GM03348 (cell line): ENCODE data around the gene KANSL2.
"Not testable (repeated sequence)": the region's sequence is repeated elsewhere in the genome, so short reads cannot be mapped to it uniquely, and the experiment has no call there.

Experiments used
- DNase-seq: peaks from one replicate; pipeline ENCODE4 v3.0.0; 2012; ENCODE audit warnings: low spot score

The KANSL2 gene

GRCh38 chr12:48681710-48682532 lies at the start of gene KANSL2:
Gene KANSL2 (minus strand): TSS chr12:48682238. CDS start chr12:48681632, 606 bp downstream.
- peak; percentile 99 for DNase-seq

- no peak for DNase-seq
These were observed 46.8 kb upstream of the KANSL2 start for GRCh38 chr12:48728807-48729206.

GRCh38 chr12:48720737-48721136 lies 38.7 kb upstream of the KANSL2 start:
- not testable (repeated sequence) for DNase-seq

- not testable (repeated sequence) for DNase-seq
These were observed 38.1 kb upstream of the KANSL2 start for GRCh38 chr12:48720171-48720570.

GRCh38 chr12:48719002-48719401 lies 37.0 kb upstream of the KANSL2 start:
- not testable (repeated sequence) for DNase-seq

GRCh38 chr12:48717252-48717695 lies 35.2 kb upstream of the KANSL2 start:
- no peak for DNase-seq

- peak; percentile 98 for DNase-seq
These were observed 34.6 kb upstream of the KANSL2 start, which contains the start of gene CCNT1 for GRCh38 chr12:48716493-48717251. Gene CCNT1 (minus strand): TSS chr12:48716707. CDS start chr12:48716675, 32 bp downstream.

GRCh38 chr12:48716168-48716492 lies 34.1 kb upstream of the KANSL2 start:
- DNase-seq, result peak; percentile 8

GRCh38 chr12:48712209-48712608 lies 30.2 kb upstream of the KANSL2 start:
- DNase-seq, result no peak

GRCh38 chr12:48698822-48699221 lies 16.8 kb upstream of the KANSL2 start:
- not testable (repeated sequence) for DNase-seq

- DNase-seq, result no peak
These were observed 14.6 kb upstream of the KANSL2 start for GRCh38 chr12:48696626-48697025.

GRCh38 chr12:48695859-48696258 lies 13.8 kb upstream of the KANSL2 start:
- DNase-seq, result no peak

GRCh38 chr12:48694038-48694437 lies 12.0 kb upstream of the KANSL2 start:
- DNase-seq, result no peak

- DNase-seq, result no peak
These were observed 11.5 kb upstream of the KANSL2 start for GRCh38 chr12:48693572-48693971.

- DNase-seq, result no peak
These were observed 9.9 kb upstream of the KANSL2 start for GRCh38 chr12:48691826-48692487.

GRCh38 chr12:48690990-48691389 lies 9.0 kb upstream of the KANSL2 start:
- DNase-seq, result no peak

GRCh38 chr12:48690436-48690835 lies 8.4 kb upstream of the KANSL2 start:
- DNase-seq, result no peak

GRCh38 chr12:48688836-48689235 lies 6.8 kb upstream of the KANSL2 start:
- DNase-seq, result no peak

GRCh38 chr12:48687592-48687991 lies 5.6 kb upstream of the KANSL2 start:
- DNase-seq, result no peak

GRCh38 chr12:48686615-48687334 lies 4.7 kb upstream of the KANSL2 start:
- no peak for DNase-seq

GRCh38 chr12:48686037-48686595 lies 4.1 kb upstream of the KANSL2 start:
- DNase-seq, result no peak

GRCh38 chr12:48683534-48683933 lies 1.5 kb upstream of the KANSL2 start:
- no peak for DNase-seq
